ENCODE data around the gene ZNF778.

DNA sequence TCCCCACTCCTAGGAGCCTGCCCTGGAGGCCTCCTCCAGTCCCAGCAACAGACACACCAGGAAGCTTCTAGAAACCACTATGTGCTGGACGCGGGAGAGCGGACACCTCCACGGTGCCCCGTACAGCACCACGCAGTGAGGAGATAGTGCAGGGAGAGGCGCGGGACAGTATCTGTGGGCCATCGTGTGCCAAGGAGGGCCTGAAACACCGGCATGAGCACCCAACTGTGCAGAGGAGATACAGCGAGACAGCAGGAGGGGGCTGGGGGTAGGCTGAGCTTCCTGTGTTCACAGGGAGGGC lies 57.7 kb downstream of the ZNF778 start:
- TF ChIP-seq, protein P1, sequence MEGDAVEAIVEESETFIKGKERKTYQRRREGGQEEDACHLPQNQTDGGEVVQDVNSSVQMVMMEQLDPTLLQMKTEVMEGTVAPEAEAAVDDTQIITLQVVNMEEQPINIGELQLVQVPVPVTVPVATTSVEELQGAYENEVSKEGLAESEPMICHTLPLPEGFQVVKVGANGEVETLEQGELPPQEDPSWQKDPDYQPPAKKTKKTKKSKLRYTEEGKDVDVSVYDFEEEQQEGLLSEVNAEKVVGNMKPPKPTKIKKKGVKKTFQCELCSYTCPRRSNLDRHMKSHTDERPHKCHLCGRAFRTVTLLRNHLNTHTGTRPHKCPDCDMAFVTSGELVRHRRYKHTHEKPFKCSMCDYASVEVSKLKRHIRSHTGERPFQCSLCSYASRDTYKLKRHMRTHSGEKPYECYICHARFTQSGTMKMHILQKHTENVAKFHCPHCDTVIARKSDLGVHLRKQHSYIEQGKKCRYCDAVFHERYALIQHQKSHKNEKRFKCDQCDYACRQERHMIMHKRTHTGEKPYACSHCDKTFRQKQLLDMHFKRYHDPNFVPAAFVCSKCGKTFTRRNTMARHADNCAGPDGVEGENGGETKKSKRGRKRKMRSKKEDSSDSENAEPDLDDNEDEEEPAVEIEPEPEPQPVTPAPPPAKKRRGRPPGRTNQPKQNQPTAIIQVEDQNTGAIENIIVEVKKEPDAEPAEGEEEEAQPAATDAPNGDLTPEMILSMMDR (IDR thresholded peaks at IDR 0.05 in 2 of 3, conservative IDR thresholded peaks at IDR 0.05 in 1 of 3; ENCODE audit: control insufficient read depth in 2 of 3, extremely low read depth in 1 of 3, insufficient read depth in 1 of 3, low read depth in 3 of 3, low read length in 3 of 3), result no peak
- TF ChIP-seq TCF7 (IDR thresholded peaks at IDR 0.05; ENCODE audit: borderline replicate concordance) (no peak), POLR2AphosphoS5 (IDR thresholded peaks at IDR 0.05; ENCODE audit: low read length) (no peak; the same call in 1 of the 2 replicates), JUND (IDR thresholded peaks at IDR 0.05; ENCODE audit: low read depth, low read length) (no peak), BRCA1 (IDR thresholded peaks at IDR 0.05; ENCODE audit: low read depth, low read length) (no peak), SRF (IDR thresholded peaks at IDR 0.05; ENCODE audit: low read depth in 2 of 2, low read length in 2 of 2) (no peak), RCOR1 (conservative IDR thresholded peaks at IDR 0.05; ENCODE audit: low read depth, low read length) (no peak), SMARCA5 (IDR thresholded peaks at IDR 0.05) (no peak), HDAC6 (IDR thresholded peaks at IDR 0.05; ENCODE audit: unreplicated experiment) (no peak)
- TF ChIP-seq, protein P2, sequence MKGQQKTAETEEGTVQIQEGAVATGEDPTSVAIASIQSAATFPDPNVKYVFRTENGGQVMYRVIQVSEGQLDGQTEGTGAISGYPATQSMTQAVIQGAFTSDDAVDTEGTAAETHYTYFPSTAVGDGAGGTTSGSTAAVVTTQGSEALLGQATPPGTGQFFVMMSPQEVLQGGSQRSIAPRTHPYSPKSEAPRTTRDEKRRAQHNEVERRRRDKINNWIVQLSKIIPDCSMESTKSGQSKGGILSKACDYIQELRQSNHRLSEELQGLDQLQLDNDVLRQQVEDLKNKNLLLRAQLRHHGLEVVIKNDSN (IDR thresholded peaks at IDR 0.05; ENCODE audit: borderline replicate concordance, extremely low read length, insufficient read depth, low read depth, low read length), result no peak
- TF ChIP-seq, protein P3, sequence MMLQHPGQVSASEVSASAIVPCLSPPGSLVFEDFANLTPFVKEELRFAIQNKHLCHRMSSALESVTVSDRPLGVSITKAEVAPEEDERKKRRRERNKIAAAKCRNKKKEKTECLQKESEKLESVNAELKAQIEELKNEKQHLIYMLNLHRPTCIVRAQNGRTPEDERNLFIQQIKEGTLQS (IDR thresholded peaks at IDR 0.05; ENCODE audit: borderline replicate concordance, extremely low read depth, low read depth, low read length), result no peak
- TF ChIP-seq, protein P4, sequence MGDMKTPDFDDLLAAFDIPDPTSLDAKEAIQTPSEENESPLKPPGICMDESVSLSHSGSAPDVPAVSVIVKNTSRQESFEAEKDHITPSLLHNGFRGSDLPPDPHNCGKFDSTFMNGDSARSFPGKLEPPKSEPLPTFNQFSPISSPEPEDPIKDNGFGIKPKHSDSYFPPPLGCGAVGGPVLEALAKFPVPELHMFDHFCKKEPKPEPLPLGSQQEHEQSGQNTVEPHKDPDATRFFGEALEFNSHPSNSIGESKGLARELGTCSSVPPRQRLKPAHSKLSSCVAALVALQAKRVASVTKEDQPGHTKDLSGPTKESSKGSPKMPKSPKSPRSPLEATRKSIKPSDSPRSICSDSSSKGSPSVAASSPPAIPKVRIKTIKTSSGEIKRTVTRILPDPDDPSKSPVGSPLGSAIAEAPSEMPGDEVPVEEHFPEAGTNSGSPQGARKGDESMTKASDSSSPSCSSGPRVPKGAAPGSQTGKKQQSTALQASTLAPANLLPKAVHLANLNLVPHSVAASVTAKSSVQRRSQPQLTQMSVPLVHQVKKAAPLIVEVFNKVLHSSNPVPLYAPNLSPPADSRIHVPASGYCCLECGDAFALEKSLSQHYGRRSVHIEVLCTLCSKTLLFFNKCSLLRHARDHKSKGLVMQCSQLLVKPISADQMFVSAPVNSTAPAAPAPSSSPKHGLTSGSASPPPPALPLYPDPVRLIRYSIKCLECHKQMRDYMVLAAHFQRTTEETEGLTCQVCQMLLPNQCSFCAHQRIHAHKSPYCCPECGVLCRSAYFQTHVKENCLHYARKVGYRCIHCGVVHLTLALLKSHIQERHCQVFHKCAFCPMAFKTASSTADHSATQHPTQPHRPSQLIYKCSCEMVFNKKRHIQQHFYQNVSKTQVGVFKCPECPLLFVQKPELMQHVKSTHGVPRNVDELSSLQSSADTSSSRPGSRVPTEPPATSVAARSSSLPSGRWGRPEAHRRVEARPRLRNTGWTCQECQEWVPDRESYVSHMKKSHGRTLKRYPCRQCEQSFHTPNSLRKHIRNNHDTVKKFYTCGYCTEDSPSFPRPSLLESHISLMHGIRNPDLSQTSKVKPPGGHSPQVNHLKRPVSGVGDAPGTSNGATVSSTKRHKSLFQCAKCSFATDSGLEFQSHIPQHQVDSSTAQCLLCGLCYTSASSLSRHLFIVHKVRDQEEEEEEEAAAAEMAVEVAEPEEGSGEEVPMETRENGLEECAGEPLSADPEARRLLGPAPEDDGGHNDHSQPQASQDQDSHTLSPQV (IDR thresholded peaks at IDR 0.05), result no peak

Measured in GM12878 (cell line).